Measurements from ENCODE around the gene CCDC124. TPM values are rescaled to one million over a fixed set of nuclear protein-coding genes. Genes with fewer than 3 reads are reported as not detected.

CCDC124 gene
- total RNA-seq, 1 donor from 2014 or later, result 87.9 TPM

GRCh38 chr19:17965370-17966128, 32.7 kb downstream of the CCDC124 start:
- Mint-ChIP-seq H3K27me3 (ENCODE audit: unreplicated experiment) (peaks cover 13% of the 10 kb centered on the region), H3K4me3 (ENCODE audit: unreplicated experiment) (peak overlapping the region; percentile 91), H3K36me3 (ENCODE audit: unreplicated experiment) (no peaks in the 10 kb centered on the region), H3K9me3 (ENCODE audit: unreplicated experiment) (peaks cover 5% of the 10 kb centered on the region), H3K4me1 (ENCODE audit: low read depth, unreplicated experiment) (peaks cover 10% of the 10 kb centered on the region), H3K27ac (ENCODE audit: unreplicated experiment) (peak overlapping the region; percentile 95)
- DNase-seq, result no peak
- TF ChIP-seq, protein P1, sequence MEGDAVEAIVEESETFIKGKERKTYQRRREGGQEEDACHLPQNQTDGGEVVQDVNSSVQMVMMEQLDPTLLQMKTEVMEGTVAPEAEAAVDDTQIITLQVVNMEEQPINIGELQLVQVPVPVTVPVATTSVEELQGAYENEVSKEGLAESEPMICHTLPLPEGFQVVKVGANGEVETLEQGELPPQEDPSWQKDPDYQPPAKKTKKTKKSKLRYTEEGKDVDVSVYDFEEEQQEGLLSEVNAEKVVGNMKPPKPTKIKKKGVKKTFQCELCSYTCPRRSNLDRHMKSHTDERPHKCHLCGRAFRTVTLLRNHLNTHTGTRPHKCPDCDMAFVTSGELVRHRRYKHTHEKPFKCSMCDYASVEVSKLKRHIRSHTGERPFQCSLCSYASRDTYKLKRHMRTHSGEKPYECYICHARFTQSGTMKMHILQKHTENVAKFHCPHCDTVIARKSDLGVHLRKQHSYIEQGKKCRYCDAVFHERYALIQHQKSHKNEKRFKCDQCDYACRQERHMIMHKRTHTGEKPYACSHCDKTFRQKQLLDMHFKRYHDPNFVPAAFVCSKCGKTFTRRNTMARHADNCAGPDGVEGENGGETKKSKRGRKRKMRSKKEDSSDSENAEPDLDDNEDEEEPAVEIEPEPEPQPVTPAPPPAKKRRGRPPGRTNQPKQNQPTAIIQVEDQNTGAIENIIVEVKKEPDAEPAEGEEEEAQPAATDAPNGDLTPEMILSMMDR (IDR thresholded peaks at IDR 0.05; ENCODE audit: partially characterized antibody, unreplicated experiment), result no peak

DNA sequence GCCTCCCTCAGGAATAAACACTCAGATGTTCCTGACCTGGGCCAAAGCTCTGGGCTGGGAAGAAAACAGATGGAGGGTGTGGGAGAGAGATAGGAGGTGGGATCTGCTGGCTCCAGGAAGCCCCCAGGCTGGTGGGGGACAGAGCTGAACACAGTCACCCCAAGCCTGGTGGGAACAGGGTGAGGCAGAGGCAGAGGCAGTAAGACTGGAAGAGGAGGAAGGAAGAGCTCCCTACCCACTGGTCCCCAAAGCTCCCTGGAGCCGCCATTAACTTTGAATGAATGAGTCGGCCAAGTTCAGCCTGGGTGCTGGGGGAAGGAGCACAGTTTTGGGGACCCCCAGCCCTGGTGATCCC, 33.3 kb downstream of the CCDC124 start:
- H3K4me1 Mint-ChIP-seq (ENCODE audit: low read depth, unreplicated experiment), result peaks cover 10% of the 10 kb centered on the region
- no peaks in the 10 kb centered on the region for H3K36me3 Mint-ChIP-seq (ENCODE audit: unreplicated experiment)
- no peak for DNase-seq
- peaks cover 5% of the 10 kb centered on the region for H3K9me3 Mint-ChIP-seq (ENCODE audit: unreplicated experiment)
- peak overlapping the region; percentile 91 for H3K4me3 Mint-ChIP-seq (ENCODE audit: unreplicated experiment)
- TF ChIP-seq, protein P1 (IDR thresholded peaks at IDR 0.05; ENCODE audit: partially characterized antibody, unreplicated experiment), result no peak
- H3K27ac Mint-ChIP-seq (ENCODE audit: unreplicated experiment), result peak overlapping the region; percentile 95
- peaks cover 13% of the 10 kb centered on the region for H3K27me3 Mint-ChIP-seq (ENCODE audit: unreplicated experiment)

DNA sequence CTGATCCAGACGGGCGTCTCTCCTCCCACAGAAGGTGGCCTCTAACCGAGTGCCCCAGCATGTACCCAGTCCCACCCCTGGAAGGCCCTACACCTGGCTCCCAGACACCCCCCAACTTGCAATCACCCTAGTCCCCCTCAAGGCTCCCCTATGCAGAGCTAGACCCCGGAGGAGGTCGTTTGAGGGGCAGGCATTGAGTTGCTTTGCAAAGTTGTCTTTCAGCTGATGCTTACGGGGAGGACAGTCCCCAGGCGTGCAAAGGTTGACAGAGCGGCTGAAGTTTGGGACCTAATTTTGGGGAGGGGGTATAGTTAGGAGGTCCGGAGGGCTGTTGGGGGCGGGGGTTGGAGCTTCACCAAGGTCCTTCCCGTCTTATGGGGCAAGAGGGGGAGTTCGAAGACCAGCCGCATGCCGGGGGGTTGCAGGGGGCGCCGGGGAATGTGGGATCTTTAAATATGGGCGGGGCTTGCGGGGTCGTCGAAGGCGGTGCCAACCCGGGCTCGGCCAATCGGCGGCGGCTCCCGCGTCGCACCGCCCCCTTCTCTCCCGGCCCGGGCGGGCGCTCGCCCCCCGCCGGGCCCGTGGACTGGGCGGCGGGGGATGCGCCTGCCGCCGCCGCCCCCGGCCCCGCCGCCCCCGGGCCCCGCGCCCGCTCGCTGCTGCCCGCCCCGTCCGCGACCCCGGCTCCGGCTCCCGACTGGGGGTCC, 33.9 kb downstream of the CCDC124 start, which contains the start of gene KCNN1:
Gene KCNN1 (plus strand): TSS at position 558 of the 707 bp plus-strand sequence. CDS start 6,782 bp downstream, outside the sequence.
- Mint-ChIP-seq H3K36me3 (ENCODE audit: unreplicated experiment) (no peaks in the 10 kb centered on the region), H3K4me1 (ENCODE audit: low read depth, unreplicated experiment) (peaks cover 10% of the 10 kb centered on the region), H3K27ac (ENCODE audit: unreplicated experiment) (peak within 1 kb of the TSS; percentile 95), H3K4me3 (ENCODE audit: unreplicated experiment) (peak within 1 kb of the TSS; percentile 96), H3K27me3 (ENCODE audit: unreplicated experiment) (peaks cover 13% of the 10 kb centered on the region), H3K9me3 (ENCODE audit: unreplicated experiment) (peaks cover 5% of the 10 kb centered on the region)
- TF ChIP-seq, protein P1 (IDR thresholded peaks at IDR 0.05; ENCODE audit: partially characterized antibody, unreplicated experiment), result no peak
- DNase-seq, result peak; percentile 73

DNA sequence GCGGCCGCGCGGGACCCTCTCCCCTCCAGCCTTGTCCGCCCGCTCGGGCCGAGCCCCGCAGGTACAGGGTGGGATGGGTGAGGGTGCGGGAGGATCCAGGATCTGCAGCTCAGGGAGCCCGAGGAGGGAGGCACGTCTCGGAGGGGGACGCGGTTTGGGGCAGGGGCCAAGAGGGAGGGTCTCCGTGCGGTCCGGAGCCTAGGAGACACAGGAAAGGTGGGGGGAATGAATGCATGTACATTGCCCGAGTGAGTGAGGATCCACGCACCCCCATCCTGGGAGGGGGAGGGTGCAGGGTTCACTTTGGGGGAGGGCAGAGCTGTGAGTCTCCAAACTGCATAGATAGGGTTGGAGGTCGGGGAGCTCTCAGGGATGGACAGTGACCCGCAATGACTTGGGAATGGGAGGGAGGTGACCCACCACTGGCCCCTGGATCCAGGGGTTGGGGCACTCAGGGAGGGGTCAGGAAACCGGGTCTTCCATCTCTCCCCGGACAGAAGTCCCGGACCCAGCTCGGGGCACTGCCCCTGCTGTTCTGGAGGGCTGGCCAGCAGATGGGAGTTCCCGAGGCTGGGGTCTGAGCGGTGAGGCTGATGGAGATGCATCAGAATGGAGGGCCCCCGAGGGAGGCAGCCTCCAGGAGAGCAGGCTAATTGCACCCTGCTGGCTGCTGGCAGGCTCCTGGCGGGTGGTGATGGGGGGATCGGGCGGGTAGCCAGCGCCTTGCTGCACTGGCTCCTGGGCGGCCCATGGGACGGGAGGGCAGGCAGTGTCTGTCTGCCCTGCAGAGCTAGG, 34.6 kb downstream of the CCDC124 start:
- Mint-ChIP-seq H3K27ac (ENCODE audit: unreplicated experiment) (peak overlapping the region; percentile 84), H3K4me1 (ENCODE audit: low read depth, unreplicated experiment) (peaks cover 10% of the 10 kb centered on the region), H3K9me3 (ENCODE audit: unreplicated experiment) (peaks cover 5% of the 10 kb centered on the region), H3K36me3 (ENCODE audit: unreplicated experiment) (no peaks in the 10 kb centered on the region), H3K27me3 (ENCODE audit: unreplicated experiment) (peaks cover 10% of the 10 kb centered on the region), H3K4me3 (ENCODE audit: unreplicated experiment) (peak overlapping the region; percentile 96)
- peak; percentile 78 for DNase-seq
- TF ChIP-seq, protein P1 (IDR thresholded peaks at IDR 0.05; ENCODE audit: partially characterized antibody, unreplicated experiment), result no peak

Data from glutamatergic neuron (in vitro differentiated cells).